WTC11 (cell line): ENCODE results near the gene ZNF487. TPM values are rescaled to one million over a fixed set of nuclear protein-coding genes. Genes with fewer than 3 reads are reported as not detected.

ENCODE experiments used
- ATAC-seq: fragments of 200-7000 bp; cut with Tn5 transposase; 2 replicates; pipeline ENCODE4 v1.10.0; 2021; ENCODE audit warnings: mild to moderate bottlenecking, moderate library complexity
- CTCF ChIA-PET: fragments of 300-600 bp; sonication (Branson Sonifier 250); formaldehyde crosslinking; loops from one replicate; lab custom pipeline; 2021; ENCODE audit warnings: antibody characterized with exemption; lab: Charles Lee
- POLR2A ChIA-PET: fragments of 350-600 bp; sonication (Branson Sonifier 250); formaldehyde crosslinking; loops from one replicate; lab custom pipeline; 2021; ENCODE audit warnings: antibody characterized with exemption; lab: Charles Lee
- DNase-seq: peaks from one replicate; pipeline ENCODE4 v3.0.0; 2021; ENCODE audit warnings: low spot score
- H3K27ac Mint-ChIP-seq: 2 replicates; pipeline ENCODE4 v1.8.0; 2021; ENCODE audit warnings: mixed read lengths
- H3K27me3 Mint-ChIP-seq: 2 replicates; pipeline ENCODE4 v1.8.0; 2021; ENCODE audit warnings: low read depth, mild to moderate bottlenecking, moderate library complexity, mixed read lengths
- H3K36me3 Mint-ChIP-seq: 2 replicates; pipeline ENCODE4 v1.8.0; 2021; ENCODE audit warnings: mixed read lengths
- H3K4me1 Mint-ChIP-seq: 2 replicates; pipeline ENCODE4 v1.8.0; 2022; ENCODE audit warnings: mixed read lengths
- H3K4me3 Mint-ChIP-seq: 2 replicates; pipeline ENCODE4 v1.8.0; 2021; ENCODE audit warnings: mild to moderate bottlenecking, moderate library complexity, mixed read lengths
- H3K9me3 Mint-ChIP-seq: 2 replicates; pipeline ENCODE4 v1.8.0; 2021; ENCODE audit warnings: mixed read lengths
- ETV6 ChIP-seq: sonication (generic); formaldehyde crosslinking; IDR thresholded peaks from 2 replicates; pipeline ENCODE4 v1.8.1; 2022; ENCODE audit warnings: mild to moderate bottlenecking, missing genetic modification reagents
- IRF2 ChIP-seq: sonication (generic); formaldehyde crosslinking; IDR thresholded peaks from 2 replicates; pipeline ENCODE4 v1.8.0; 2022; ENCODE audit warnings: low read depth, missing genetic modification reagents, borderline replicate concordance
- JAZF1 ChIP-seq: fragments of 250-450 bp; sonication (Bioruptor Pico); IDR thresholded peaks from 2 replicates; pipeline ENCODE4 v1.9.0; 2021; ENCODE audit warnings: moderate library complexity, mild to moderate bottlenecking, inconsistent platforms
- KAT7 ChIP-seq: sonication (generic); formaldehyde crosslinking; IDR thresholded peaks from 2 replicates; pipeline ENCODE4 v1.8.1; 2023; ENCODE audit warnings: missing genetic modification reagents, mild to moderate bottlenecking, borderline replicate concordance
- NFE2L1 ChIP-seq: sonication (generic); formaldehyde crosslinking; IDR thresholded peaks from 2 replicates; pipeline ENCODE4 v1.8.1; 2023; ENCODE audit warnings: missing genetic modification reagents
- NR1H2 ChIP-seq: sonication (generic); formaldehyde crosslinking; IDR thresholded peaks from 2 replicates; pipeline ENCODE4 v1.9.0; 2021; ENCODE audit warnings: mild to moderate bottlenecking, moderate library complexity, missing genetic modification reagents
- OVOL2 ChIP-seq: fragments of 250-450 bp; sonication (Bioruptor Pico); IDR thresholded peaks from 2 replicates; pipeline ENCODE4 v1.9.0; 2021; ENCODE audit warnings: mild to moderate bottlenecking, borderline replicate concordance
- SMAD4 ChIP-seq: sonication (generic); formaldehyde crosslinking; IDR thresholded peaks from 2 replicates; pipeline ENCODE4 v1.8.0; 2022; ENCODE audit warnings: mild to moderate bottlenecking, missing genetic modification reagents
- SOX15 ChIP-seq: fragments of 250-450 bp; sonication (Bioruptor Pico); IDR thresholded peaks from 2 replicates; pipeline ENCODE4 v1.9.0; 2021; ENCODE audit warnings: mild to moderate bottlenecking
- TEAD4 ChIP-seq: sonication (generic); formaldehyde crosslinking; IDR thresholded peaks from 2 replicates; pipeline ENCODE4 v1.8.0; 2022; ENCODE audit warnings: mild to moderate bottlenecking, missing genetic modification reagents
- ZBTB21 ChIP-seq: sonication (generic); formaldehyde crosslinking; IDR thresholded peaks from 2 replicates; pipeline ENCODE4 v1.8.1; 2023; ENCODE audit warnings: mild to moderate bottlenecking, missing genetic modification reagents, borderline replicate concordance
- ZNF263 ChIP-seq: sonication (generic); formaldehyde crosslinking; IDR thresholded peaks from 2 replicates; pipeline ENCODE4 v1.8.1; 2022; ENCODE audit warnings: low read depth, mild to moderate bottlenecking, moderate library complexity, missing genetic modification reagents
- ZNF317 ChIP-seq: sonication (generic); formaldehyde crosslinking; IDR thresholded peaks from 2 replicates; pipeline ENCODE4 v1.8.1; 2023; ENCODE audit warnings: low read depth, mild to moderate bottlenecking, moderate library complexity, missing genetic modification reagents, borderline replicate concordance
- ZNF396 ChIP-seq: fragments of 250-450 bp; sonication (Bioruptor Pico); IDR thresholded peaks from 2 replicates; pipeline ENCODE4 v1.8.0; 2021; ENCODE audit warnings: mild to moderate bottlenecking, moderate library complexity, borderline replicate concordance
- ZNF416 ChIP-seq: fragments of 250-450 bp; sonication (Bioruptor Pico); IDR thresholded peaks from 2 replicates; pipeline ENCODE4 v1.9.0; 2021; ENCODE audit warnings: mild to moderate bottlenecking, inconsistent platforms
- total RNA-seq: library from RNA; stranded (reverse); gene quantifications from 3 replicates; pipeline ENCODE4 v1.2.3, GENCODE V29; 2021
- TF ChIP-seq, protein P1 (sequence below): sonication (generic); formaldehyde crosslinking; IDR thresholded peaks from 2 replicates; pipeline ENCODE4 v1.8.0; 2022; ENCODE audit warnings: mild to moderate bottlenecking, missing genetic modification reagents
- TF ChIP-seq, protein P2 (sequence below): sonication (generic); formaldehyde crosslinking; IDR thresholded peaks from 2 replicates; pipeline ENCODE4 v1.8.1; 2022; ENCODE audit warnings: mild to moderate bottlenecking, moderate library complexity, missing genetic modification reagents
- TF ChIP-seq, protein P3 (sequence below): fragments of 250-450 bp; sonication (Bioruptor Pico); IDR thresholded peaks from 2 replicates; pipeline ENCODE4 v1.9.0; 2021; ENCODE audit warnings: mild to moderate bottlenecking
- TF ChIP-seq, protein P4 (sequence below): sonication (generic); formaldehyde crosslinking; IDR thresholded peaks from 2 replicates; pipeline ENCODE4 v1.8.0; 2022; ENCODE audit warnings: missing genetic modification reagents
- TF ChIP-seq, protein P5 (sequence below): sonication (generic); formaldehyde crosslinking; IDR thresholded peaks from 2 replicates; pipeline ENCODE4 v1.8.1; 2023; ENCODE audit warnings: mild to moderate bottlenecking, missing genetic modification reagents

The ZNF487 gene
- total RNA-seq, 1 experiment from 2014 or later = 2.3 TPM

DNA sequence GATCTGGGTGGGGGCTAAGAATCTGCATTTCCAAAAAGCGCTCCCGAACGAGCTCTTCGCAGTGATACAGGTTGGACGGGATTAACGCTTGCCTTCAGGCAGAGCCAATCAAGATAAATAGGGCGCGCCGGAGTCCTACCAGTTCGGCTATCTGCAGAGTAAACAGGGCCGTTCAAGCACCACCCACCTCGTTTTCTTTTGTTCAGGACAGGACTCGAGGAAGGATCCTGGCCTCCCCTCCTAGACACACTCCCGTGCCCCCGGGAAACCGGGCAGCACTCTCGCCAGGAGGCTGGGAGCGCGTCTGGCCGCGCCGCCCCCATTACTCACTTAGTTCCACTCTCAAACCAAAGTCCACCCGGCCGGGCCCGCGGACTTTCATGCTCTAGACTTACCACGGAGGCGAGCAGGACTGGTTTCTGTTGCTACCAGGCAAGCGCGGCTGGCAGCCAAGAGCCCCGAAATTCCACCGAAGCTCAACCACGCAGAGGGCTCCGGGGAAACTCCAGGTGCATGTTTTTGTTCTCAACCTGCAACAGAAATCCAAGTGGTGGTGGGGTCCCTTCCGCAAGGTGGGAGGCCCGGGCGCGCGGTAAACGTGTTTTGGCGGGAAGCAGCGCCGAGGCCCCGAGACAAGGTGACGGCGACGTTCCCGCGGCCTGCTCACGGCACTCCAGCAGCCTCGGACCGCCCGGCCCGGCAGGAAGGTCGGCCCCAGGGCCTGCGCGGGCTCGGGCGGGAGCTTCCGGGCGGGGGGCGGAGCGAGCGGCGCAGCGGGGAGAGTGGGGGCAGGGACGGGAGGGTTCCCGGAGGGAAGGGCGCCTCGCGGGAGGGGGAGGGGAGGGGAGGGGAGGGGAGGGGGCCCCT, 40.6 kb upstream of the ZNF487 start (continued):
- TF ChIP-seq ZNF396 (CRISPR knock-in tag) = no peak
- TF ChIP-seq ZNF317 (CRISPR knock-in tag) = no peak
- peak; percentile 43; the same call in 1 of the 2 replicates for TF ChIP-seq NFE2L1
- TF ChIP-seq, protein P1, sequence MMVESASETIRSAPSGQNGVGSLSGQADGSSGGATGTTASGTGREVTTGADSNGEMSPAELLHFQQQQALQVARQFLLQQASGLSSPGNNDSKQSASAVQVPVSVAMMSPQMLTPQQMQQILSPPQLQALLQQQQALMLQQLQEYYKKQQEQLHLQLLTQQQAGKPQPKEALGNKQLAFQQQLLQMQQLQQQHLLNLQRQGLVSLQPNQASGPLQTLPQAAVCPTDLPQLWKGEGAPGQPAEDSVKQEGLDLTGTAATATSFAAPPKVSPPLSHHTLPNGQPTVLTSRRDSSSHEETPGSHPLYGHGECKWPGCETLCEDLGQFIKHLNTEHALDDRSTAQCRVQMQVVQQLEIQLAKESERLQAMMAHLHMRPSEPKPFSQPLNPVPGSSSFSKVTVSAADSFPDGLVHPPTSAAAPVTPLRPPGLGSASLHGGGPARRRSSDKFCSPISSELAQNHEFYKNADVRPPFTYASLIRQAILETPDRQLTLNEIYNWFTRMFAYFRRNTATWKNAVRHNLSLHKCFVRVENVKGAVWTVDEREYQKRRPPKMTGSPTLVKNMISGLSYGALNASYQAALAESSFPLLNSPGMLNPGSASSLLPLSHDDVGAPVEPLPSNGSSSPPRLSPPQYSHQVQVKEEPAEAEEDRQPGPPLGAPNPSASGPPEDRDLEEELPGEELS (CRISPR knock-in tag) = peak; percentile 40; the same call in 1 of the 2 replicates
- TF ChIP-seq, protein P2, sequence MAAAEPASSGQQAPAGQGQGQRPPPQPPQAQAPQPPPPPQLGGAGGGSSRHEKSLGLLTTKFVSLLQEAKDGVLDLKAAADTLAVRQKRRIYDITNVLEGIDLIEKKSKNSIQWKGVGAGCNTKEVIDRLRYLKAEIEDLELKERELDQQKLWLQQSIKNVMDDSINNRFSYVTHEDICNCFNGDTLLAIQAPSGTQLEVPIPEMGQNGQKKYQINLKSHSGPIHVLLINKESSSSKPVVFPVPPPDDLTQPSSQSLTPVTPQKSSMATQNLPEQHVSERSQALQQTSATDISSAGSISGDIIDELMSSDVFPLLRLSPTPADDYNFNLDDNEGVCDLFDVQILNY (CRISPR knock-in tag) = peak; percentile 80
- TF ChIP-seq, all 79 proteins: peak for 20

DNA sequence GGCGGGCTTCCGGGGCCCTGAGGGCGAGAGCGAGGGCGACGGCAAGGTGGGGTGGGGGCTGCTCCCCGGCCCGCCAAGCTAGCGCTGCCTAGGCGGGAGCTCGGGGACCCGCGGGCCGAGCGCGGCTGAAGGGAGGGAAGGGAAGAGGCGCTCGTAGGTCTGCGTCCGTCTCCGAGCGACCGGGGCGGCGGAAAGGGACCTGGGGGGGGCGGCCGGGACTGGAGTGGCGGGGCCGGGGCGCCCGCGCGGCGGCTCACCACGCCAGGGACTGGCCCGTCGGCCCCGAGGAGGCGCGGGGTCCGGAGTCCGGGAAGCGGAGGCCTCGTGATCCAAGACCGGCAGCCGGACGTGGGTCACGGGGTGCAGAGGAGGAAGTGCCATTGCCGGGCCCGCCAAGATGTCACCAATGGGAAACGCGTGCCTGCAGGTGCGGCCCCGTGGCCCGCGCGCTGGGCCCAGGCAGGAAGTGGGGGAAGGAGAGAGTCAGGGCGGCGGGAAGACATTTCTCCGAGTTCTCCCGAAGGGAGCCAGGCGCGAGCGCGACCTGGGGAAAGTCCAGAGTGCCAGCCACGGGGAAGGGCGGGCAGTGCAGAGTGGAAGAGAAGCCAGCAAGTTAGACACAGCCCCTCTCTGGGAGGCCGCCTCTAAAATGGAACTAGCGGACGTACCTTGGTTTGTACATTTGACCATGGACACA, 39.8 kb upstream of the ZNF487 start:
- Mint-ChIP-seq H3K27me3 (no peaks in the 10 kb centered on the region; the same call in 1 of the 2 replicates), H3K4me1 (peaks cover 66% of the 10 kb centered on the region), H3K4me3 (peak overlapping the region; percentile 80), H3K9me3 (no peaks in the 10 kb centered on the region), H3K36me3 (peaks cover 37% of the 10 kb centered on the region), H3K27ac (peak overlapping the region; percentile 99)
- DNase-seq (peak; percentile 83), ATAC-seq (peak; percentile 62)
- ChIA-PET CTCF (interaction anchor here (0.6 to 3.0 kb wide), 3 partner anchors 11 to 848 kb away, joined by 3 to 14 read pairs (median 5); no protein-coding TSS in a partner anchor), POLR2A (interaction anchor here (0.5 to 2.9 kb wide), 7 partner anchors 9 to 1712 kb away, joined by 3 to 19 read pairs (median 5); partner anchors contain the start of gene HNRNPF)
- TF ChIP-seq, protein P3, sequence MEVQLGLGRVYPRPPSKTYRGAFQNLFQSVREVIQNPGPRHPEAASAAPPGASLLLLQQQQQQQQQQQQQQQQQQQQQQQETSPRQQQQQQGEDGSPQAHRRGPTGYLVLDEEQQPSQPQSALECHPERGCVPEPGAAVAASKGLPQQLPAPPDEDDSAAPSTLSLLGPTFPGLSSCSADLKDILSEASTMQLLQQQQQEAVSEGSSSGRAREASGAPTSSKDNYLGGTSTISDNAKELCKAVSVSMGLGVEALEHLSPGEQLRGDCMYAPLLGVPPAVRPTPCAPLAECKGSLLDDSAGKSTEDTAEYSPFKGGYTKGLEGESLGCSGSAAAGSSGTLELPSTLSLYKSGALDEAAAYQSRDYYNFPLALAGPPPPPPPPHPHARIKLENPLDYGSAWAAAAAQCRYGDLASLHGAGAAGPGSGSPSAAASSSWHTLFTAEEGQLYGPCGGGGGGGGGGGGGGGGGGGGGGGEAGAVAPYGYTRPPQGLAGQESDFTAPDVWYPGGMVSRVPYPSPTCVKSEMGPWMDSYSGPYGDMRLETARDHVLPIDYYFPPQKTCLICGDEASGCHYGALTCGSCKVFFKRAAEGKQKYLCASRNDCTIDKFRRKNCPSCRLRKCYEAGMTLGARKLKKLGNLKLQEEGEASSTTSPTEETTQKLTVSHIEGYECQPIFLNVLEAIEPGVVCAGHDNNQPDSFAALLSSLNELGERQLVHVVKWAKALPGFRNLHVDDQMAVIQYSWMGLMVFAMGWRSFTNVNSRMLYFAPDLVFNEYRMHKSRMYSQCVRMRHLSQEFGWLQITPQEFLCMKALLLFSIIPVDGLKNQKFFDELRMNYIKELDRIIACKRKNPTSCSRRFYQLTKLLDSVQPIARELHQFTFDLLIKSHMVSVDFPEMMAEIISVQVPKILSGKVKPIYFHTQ (CRISPR knock-in tag) = no peak
- TF ChIP-seq, protein P2 (CRISPR knock-in tag) = peak; percentile 98
- no peak for TF ChIP-seq KAT7 (CRISPR knock-in tag)
- TF ChIP-seq NR1H2 (CRISPR knock-in tag) = no peak
- no peak for TF ChIP-seq SMAD4 (CRISPR knock-in tag)
- no peak for TF ChIP-seq ZNF263
- no peak for TF ChIP-seq JAZF1 (CRISPR knock-in tag)
- no peak for TF ChIP-seq OVOL2 (CRISPR knock-in tag)
- peak; percentile 77; the same call in 1 of the 2 replicates for TF ChIP-seq ZNF416 (CRISPR knock-in tag)
- peak; percentile 68; the same call in 1 of the 2 replicates for TF ChIP-seq IRF2 (CRISPR knock-in tag)
- TF ChIP-seq ZBTB21 = no peak
- peak; percentile 95 for TF ChIP-seq ETV6 (CRISPR knock-in tag)
- no peak for TF ChIP-seq SOX15 (CRISPR knock-in tag)
- 0 out of 2 replicates have a peak, but pooled peaks have one; percentile 38 for TF ChIP-seq TEAD4
- TF ChIP-seq, protein P4, sequence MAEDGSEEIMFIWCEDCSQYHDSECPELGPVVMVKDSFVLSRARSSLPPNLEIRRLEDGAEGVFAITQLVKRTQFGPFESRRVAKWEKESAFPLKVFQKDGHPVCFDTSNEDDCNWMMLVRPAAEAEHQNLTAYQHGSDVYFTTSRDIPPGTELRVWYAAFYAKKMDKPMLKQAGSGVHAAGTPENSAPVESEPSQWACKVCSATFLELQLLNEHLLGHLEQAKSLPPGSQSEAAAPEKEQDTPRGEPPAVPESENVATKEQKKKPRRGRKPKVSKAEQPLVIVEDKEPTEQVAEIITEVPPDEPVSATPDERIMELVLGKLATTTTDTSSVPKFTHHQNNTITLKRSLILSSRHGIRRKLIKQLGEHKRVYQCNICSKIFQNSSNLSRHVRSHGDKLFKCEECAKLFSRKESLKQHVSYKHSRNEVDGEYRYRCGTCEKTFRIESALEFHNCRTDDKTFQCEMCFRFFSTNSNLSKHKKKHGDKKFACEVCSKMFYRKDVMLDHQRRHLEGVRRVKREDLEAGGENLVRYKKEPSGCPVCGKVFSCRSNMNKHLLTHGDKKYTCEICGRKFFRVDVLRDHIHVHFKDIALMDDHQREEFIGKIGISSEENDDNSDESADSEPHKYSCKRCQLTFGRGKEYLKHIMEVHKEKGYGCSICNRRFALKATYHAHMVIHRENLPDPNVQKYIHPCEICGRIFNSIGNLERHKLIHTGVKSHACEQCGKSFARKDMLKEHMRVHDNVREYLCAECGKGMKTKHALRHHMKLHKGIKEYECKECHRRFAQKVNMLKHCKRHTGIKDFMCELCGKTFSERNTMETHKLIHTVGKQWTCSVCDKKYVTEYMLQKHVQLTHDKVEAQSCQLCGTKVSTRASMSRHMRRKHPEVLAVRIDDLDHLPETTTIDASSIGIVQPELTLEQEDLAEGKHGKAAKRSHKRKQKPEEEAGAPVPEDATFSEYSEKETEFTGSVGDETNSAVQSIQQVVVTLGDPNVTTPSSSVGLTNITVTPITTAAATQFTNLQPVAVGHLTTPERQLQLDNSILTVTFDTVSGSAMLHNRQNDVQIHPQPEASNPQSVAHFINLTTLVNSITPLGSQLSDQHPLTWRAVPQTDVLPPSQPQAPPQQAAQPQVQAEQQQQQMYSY (CRISPR knock-in tag) = peak; percentile 42
- TF ChIP-seq, protein P5, sequence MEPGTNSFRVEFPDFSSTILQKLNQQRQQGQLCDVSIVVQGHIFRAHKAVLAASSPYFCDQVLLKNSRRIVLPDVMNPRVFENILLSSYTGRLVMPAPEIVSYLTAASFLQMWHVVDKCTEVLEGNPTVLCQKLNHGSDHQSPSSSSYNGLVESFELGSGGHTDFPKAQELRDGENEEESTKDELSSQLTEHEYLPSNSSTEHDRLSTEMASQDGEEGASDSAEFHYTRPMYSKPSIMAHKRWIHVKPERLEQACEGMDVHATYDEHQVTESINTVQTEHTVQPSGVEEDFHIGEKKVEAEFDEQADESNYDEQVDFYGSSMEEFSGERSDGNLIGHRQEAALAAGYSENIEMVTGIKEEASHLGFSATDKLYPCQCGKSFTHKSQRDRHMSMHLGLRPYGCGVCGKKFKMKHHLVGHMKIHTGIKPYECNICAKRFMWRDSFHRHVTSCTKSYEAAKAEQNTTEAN (CRISPR knock-in tag) = peak; percentile 95
